Caki2 (cell line): ENCODE measurements around the gene ADAM10. TPM values are rescaled to one million over a fixed set of nuclear protein-coding genes. Genes with fewer than 3 reads are reported as not detected.

Experiments used
- DNase-seq: peaks from one replicate; pipeline ENCODE4 v3.0.0-alpha.2; 2015; ENCODE audit warnings: low read depth
- in situ Hi-C: cut with HindIII; loops from 2 replicates; pipeline ENCODE4 v1.10.0; 2016; ENCODE audit warnings: low sequenced_read_pairs, low pct_unique_long_range_greater_than_20kb, mixed read lengths
- total RNA-seq: library from RNA; depleted of rRNA; stranded (reverse); fragments of >200 nt; shearing (Covaris generic); gene quantifications from 2 replicates; pipeline ENCODE4 v1.2.3, GENCODE V29; 2014; ENCODE audit warnings: low replicate concordance

ADAM10 gene
- total RNA-seq, 1 experiment from 2014 or later = 180 TPM

DNA sequence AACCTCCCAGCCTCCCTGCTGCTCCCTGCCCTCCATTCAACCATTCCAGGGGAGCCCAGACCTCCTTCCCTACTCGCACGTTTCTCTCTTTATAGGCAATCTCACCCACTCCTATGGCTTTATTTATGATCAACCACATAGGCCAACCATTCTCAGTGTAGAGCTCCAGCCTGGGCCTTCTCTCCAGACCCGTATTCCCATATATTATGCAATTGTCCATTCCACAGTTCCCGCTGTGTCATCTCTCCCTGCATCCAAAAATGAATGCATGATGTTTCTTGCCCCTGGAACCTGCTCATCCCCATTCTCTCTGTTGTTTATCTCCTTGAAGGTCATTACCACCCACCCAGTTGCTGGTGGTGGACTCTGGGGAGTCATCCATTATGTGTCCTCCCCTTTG lies 177.0 kb downstream of the ADAM10 start:
- in situ Hi-C loops = no loop called here
- no peak for DNase-seq

DNA sequence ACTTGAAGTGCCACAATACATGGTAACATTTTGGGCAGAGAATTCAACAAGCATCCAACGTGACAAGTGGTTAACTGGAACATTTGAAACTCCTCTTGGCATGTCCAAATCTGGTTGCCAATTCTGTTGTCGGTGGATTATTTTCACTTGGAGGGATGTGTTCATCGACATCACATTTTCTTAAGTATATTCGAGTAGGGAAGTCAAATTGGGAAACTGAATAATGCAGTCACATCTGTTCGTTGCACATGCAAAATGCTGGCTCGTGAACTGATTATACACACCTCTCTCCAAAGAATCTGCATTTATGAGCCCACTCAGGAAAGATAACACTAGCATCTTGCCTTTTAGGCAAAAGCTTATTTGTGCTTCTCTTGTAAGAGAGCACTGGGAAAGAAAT lies 178.0 kb downstream of the ADAM10 start:
- no peak for DNase-seq
- in situ Hi-C loops = no loop called here

DNA sequence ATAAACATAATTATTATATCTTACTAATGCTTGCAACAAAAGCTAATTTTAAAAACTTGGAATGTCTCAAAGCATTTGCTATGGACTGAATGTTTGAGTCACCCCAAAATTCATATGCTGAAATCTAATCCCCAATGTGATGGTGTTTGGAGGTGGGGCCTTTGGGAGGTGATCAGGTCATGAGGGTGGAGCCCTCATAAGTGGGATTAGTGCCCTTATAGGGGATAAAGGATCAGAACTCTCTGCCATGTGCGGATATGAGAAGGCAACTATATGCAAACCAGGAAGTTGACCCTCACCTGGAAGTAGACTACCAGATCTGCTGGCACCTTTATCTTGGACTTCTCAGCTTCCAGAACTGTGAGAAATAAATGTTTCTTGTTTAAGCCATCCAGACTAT lies 180.1 kb downstream of the ADAM10 start:
- DNase-seq = no peak
- in situ Hi-C loops = no loop called here

DNA sequence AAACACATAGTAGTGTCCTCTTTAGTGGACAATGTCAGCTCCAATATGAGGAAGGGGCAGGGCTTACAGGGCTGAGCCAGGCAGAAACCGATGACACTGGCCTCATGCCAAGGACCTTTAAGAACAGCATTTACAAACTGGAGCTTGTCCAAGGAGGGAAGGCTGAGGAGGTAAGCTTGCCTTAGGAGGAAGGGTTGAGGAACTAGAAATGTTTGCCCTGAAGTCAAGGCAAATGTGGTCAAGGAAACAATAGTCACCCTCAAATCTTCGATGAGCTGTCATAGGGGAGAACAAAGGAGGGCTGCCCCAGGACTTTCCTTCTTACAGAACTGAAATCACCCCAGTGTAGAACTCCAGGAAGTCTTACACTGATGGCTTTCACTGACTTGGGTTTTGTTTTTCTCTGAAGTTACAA lies 181.3 kb downstream of the ADAM10 start:
- in situ Hi-C loops = no loop called here
- DNase-seq = no peak

DNA sequence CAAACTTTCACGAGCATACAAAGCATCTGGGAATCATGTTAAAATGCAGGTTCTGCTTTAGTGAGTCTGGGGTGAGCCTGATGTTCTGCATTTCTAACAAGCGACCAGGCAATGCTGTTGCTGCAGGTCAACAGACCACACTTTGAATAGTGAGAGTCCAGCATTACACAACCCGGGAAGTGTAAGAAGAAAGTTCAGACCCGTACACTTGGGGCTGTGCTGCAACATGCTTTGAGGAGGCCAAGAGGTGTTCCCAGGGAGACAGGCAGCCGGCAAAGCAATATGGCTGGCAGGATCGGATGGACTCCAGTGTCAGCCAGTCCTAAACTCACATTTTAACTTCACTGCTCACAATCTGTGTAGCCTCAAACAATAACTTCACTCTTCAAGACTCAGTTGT lies 183.5 kb downstream of the ADAM10 start:
- DNase-seq = no peak
- in situ Hi-C loops = no loop called here

DNA sequence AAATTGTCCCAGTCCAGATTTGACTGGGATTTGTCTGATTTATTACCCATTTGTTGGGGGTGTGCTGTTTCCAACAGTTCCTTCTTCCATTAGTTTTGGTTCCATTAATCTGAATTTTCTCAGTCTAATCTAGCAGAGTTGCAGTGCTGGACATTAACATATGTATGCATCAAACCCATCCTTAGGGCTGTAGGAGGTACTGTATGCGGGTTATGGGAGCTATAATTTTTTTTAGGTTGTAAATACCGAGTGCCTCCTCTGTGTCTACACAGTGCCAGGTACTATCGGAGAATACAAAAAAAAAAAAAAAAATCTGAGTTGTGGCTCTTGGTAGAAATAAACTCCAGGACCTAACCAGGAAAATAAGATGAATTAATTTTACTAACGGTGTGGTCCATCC lies 183.9 kb downstream of the ADAM10 start:
- in situ Hi-C loops = no loop called here
- no peak for DNase-seq

DNA sequence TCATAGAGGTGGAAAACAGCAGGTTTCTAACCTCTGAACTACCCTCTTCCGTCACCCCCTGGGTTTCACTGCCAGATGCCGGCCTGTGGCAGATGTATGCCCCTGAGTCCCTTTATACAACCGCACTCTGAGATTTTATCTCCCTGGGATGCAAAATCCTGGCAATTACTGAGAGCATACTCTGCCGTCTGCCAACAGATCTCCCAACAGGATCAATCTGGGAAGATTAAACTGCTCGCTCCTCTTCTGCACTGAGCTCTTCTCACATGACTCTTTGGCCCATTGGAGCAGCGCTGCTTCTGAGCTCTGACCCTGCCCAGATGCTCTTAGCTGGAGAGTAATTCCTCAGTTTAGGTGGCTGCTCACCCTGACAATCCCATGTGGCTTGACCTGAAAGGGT lies 184.5 kb downstream of the ADAM10 start:
- in situ Hi-C loops = no loop called here

DNA sequence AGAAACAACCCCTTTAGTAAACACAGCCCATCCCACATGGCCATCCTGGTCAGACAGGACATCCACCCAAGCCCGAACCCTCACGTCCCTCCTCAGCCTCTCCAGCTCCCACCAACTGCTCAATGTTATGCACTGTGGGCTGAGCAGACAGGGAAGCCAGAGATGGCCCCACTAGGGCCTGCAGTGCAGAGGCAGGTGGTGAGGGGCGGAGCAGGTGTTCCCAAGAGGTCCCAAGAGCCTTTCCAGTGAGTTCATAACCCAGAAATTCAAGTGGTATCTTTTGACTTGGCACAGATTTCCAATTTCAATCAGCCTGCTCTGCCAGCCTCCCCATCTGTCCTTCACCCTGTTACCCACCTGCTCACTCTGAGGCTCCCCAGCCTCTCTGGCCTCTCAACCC lies 187.4 kb downstream of the ADAM10 start:
- in situ Hi-C loops = no loop called here
- no peak for DNase-seq

More for the DNA sequence above, 184.5 kb downstream of the ADAM10 start:
- DNase-seq = no peak

DNA sequence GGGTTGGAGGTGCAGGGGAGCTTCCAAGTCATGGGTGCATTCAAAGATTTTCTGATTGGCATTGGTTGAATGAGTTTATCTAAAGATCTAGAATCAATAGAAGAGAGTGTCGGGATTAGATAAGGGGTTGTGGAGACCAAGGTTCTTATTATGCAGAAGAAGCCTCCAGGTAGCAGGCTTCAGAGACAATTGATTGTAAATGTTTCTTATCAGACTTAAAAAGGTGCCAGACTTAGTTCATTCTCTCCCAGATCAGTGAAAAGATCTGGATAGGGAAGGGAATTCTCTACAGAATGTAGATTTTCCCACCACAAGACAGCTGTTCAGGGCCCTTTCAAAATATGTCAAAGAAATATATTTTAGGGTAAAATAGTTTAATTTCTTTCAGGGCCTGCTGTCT lies 188.2 kb downstream of the ADAM10 start:
- no peak for DNase-seq
- in situ Hi-C loops = no loop called here

DNA sequence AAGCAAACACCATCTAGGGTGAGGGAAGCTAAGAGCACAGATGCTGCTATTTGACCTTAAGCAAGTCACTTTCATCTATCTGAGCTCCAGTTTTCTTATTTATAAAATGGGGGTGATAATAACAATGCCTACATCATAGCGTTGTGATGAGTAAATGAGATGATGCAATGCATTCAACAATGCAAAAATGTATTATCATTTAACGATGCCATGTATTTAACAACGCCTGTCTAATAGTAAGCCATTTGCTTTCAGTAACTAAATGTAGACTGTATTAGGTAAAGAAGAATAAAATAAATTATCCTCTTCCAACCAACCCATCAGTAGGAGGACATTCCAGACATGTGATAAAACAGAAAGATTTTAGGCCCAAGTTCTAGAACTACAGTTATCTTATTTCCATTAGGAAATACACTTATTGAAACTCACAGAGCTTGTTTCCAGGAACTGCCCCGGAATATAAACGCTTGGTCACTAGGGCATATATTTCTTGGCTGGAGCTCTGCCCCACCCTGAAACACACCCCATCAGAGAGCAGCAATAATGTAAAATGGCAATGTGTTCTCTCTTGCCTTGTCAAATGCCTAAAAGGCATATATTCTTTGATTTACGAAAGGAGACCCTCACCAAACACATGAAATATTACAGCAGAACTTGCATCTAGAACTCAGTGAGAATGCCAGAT lies 189.5 kb downstream of the ADAM10 start:
- no peak for DNase-seq
- in situ Hi-C loops = no loop called here

DNA sequence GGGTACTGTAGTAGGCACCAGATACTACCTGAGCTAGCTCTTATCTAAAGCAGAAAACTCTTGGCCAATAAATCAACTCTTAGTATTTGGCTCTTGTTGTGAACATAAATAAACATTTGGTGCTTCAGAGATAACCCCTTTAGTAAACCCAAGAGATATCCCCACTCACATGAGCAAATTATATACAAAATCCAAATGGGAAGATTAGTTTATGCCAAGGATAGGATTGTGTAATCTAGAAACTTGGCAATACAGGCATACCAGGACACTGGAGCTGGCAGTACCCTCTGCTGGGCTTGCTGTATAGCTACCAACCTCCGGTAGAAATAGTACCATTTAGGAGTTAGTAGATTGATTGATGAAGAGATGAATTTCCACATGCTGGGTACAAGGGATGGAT lies 190.7 kb downstream of the ADAM10 start:
- in situ Hi-C loops = no loop called here
- no peak for DNase-seq

DNA sequence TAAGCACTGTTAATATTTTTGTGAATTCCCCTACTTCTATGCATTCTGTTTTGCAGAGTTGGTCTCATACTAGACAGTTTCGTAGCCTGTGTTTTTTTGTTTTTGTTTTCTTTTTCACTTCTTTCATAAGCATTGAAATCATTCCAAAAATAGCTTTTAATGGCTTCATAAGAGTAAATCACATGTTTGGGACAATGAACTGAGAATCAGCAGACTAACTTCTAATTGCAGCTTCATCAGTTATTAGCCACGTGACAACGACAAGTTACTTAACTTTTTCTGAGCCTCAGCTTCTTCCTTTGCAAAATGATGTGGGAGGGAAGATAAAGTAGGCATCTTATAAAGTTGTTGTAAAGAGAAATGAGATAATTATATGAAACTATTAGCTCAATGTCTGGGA lies 193.0 kb downstream of the ADAM10 start:
- in situ Hi-C loops = no loop called here
- DNase-seq = no peak

DNA sequence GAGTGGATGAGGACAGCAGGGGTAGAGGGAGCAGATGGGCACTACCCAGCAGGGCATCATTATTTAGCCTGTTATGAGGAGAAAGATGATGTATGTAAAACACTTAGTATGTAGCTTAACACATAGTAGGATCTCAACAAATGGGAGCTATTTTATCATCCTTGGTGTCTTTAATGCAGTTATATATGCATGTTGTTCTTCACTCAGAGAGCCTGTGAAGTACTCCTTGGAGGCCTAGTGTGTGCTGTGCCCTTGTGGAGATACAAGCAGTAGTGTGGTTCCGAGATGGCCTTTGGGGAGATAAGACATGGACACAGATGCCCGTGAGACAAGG lies 193.5 kb downstream of the ADAM10 start:
- in situ Hi-C loops = no loop called here
- DNase-seq = no peak

DNA sequence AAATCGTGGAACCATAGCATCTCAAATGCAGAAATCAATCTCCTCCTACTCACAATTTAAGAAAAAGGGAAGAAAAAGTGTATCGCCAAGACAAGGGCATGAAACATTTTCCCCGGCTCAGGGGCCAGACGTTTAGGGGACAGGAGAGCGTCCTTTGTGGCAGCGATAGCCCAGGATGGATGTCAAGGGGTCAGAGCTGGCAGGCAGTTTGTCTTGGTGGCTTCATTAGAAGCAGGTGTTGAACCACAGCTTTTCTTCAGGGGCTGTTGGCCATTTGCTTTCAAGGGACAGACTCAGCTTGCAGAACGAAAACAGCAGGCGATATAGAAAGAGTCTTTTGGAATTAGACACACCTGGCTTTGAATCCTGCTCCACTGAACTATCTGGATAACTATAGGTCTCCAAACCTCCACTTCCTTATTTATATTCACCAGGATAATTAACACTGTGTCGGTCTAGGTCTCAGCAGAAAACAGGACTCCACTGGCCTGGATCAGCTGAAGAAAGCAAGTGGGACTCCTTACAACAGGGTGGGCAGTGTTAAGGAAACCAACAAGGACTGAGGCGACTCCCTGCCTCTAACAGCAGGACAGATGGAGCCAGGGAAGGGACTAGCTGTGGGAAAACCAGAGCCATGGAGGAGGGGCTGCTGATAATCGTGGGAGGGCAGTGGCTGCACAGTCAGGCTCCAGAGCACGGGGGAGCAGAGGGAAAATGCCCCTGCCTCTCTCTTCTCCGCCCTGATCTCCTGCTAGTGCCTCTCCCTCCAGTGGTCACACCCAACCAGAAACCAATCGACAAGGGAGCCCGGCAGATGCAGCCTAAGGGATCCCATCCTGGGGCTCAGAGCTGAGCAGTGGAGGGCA lies 194.1 kb downstream of the ADAM10 start:
- in situ Hi-C loops = no loop called here
- no peak for DNase-seq

DNA sequence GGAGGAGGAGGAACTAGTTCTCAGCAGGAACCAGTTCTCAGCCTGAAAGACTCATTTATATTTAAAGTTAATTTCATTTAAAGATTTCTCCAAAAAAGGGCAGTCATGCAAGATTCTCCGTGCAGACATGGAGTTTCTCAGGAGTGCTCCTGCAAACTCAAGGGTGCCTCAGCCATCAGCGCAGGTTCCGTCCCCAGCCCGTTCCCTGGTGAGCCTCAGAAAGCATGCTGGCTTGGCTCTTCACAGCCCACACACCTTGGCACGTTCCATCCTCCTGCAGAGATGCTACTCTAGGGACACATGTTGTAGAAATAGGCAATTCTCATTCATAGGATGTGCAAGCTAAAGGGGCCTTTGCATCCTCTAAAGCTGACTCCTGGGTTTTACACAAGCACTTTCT lies 194.7 kb downstream of the ADAM10 start:
- in situ Hi-C loops = no loop called here
- DNase-seq = no peak

DNA sequence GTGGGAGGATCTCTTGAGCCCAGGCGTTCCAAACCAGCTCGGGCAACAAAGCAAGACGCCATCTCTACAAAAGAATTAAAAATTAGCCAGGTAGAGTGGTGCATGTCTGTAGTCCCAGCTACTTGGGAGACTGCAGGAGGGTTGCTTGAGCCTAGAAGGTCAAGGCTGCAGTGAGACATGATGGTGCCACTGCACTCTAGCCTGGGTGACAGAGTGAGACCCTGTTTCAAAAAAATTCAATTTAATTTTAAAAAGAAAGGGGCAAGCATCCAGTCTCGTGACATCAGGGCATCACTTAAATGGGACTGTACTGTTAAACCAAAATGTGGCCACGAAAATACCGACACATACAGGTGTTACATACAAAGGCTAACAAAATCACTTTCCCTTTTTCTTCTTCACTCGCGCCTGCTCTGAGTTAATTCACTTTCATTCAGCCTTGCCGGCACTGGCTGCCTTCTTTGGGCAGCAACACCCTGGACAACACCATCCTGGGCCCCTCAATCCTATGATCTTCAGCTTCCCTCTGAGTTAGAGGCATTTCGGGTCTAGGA lies 196.1 kb downstream of the ADAM10 start:
- no peak for DNase-seq
- in situ Hi-C loops = no loop called here

DNA sequence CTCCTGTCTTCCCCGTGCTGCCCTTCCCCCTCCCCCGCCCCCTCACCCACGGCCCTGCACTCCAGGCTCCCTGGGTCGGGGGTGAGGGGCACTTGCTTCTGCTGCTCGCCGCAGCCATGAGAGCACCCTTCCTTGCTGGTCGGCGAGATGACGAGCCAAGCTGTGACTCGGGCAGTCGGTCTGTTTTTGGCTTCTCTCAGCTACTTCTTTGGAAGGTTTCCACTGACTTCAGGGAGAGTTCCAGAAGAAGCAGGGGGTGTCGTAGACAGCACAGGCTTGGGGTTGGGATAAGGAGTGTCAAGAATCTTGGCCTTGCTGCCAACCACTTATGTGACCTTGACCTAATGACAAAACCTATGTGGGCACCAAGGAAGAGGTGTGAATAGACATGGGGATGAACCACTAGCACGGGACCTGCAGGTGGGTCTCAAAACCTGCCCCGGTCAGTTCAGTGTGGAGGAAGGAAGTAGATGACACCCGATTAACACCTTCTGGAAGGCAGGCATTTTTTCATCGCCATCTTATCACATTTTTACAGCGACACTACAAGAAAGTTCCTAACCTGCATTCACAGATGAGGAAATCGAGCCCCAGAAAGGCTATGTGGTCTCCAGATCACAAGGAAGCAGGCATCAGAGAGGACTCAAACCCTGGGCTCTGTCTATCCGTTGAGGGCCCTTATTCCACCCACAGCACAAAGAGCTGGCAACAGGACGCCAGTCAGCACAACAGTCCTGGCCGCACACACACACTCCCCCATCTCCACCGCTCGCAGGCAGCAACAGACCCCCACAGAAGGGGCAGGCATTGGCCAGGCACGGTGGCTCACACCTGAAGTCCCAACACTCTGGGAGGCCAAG lies 196.8 kb downstream of the ADAM10 start:
- no peak for DNase-seq
- in situ Hi-C loops = no loop called here

DNA sequence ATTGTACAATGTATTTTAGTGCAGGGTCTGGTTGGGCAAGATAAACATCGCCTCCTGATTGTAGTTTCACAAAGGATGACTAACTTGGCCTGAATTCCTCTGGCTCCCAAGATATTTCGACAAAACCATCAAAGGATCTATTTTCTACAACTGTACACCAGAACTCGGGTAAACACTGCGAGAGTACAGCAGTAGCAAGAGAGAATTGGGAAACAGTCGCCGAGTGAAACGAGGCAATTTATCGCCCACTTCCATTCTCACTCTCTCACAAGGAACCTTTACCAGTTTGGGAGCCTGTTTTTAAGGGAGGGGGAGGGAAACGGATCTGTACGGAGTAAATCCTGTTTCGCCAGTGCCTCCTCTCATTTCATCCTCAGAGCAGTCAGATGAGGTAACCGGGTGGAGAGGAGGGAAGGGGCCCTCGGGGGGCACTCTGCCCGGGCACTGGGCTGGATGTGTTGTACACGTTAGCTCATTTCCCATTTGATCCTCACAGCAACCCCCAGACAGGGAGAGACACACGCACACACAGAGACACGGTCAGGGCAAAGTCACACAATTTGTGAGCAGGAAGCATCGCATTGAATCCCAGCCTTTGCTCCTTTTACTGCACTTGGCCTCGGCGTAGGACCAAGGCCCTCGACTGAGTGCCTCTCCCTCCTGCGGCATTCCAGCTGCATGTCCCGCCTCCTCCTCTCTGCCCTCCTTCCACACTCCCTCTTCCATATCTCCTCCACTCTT lies 197.6 kb downstream of the ADAM10 start:
- DNase-seq = no peak
- in situ Hi-C loops = no loop called here
